GM23248 (cell line): ENCODE measurements around the gene C2CD4C.

ENCODE experiments used
- EZH2 ChIP-seq: fragments of 200-600 bp; sonication (generic); IDR thresholded peaks from 2 replicates; pipeline ENCODE4 v1.6.1; 2018; ENCODE audit warnings: antibody characterized with exemption, mild to moderate bottlenecking; ENCODE audit not compliant: insufficient read depth, poor library complexity, severe bottlenecking
- EZH2phosphoT487 ChIP-seq: fragments of 200-600 bp; sonication (generic); IDR thresholded peaks from 2 replicates; pipeline ENCODE4 v1.6.1; 2018; ENCODE audit warnings: antibody characterized with exemption, moderate library complexity, mild to moderate bottlenecking, low read depth; ENCODE audit not compliant: insufficient read depth

DNA sequence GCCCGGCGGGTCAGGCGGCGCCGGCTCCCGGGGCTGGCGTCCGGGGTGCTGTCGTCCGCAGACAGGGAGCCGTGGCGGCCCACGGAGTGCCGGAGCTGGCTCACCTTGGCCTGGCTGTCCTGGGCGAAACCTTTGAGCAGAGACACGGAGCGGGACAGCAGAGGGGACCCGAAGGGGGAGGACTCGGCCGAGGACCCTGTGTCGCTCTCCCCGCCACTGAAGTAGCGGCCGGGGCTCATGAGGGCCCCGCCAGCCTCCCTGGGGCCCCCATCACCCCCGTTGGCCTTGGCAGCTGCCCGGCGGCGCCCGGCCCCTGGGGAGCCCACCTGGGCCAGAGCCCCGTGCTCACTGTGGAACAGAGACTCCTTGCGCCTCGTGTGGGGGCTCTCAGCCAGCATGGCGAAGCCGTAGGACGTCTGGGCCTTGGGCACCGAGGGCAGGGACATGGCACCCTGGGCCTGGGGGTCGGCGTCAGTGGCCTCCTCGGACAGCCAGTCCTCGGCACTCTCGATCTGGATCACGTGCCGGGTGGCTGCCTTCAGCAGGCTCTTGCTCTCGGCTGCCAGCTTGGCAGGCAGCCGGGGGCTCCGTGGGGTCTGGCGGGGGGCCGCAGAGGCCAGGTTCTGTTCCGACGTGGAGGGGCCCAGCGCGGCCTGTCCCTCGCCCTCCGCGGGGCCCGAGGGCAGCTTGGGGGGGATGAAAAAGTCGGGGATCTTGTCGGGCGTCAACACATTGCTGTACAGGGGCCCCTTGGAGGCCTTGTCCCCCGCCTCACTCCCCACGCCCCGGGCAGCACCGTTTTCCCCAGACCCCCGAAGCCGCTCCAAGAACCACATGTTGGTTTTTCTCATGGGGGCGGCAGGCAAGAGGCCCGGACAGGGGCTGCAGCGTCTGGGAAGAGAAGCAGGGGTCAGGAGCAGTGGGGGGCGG is 1.2 kb downstream of the C2CD4C start:
- no peak for TF ChIP-seq EZH2
- TF ChIP-seq EZH2phosphoT487, result no peak
